Neural cell (in vitro differentiated cells): ENCODE results near the gene C16orf89.

Source experiments
- MXI1 ChIP-seq: fragments of 450-650 bp; conservative IDR thresholded peaks from 2 replicates; pipeline ENCODE4 v1.6.1; 2014; ENCODE audit warnings: antibody characterized with exemption, mild to moderate bottlenecking; ENCODE audit not compliant: poor library complexity, severe bottlenecking
- RAD21 ChIP-seq: fragments of 450-650 bp; conservative IDR thresholded peaks from 2 replicates; pipeline ENCODE4 v1.6.1; 2014; ENCODE audit warnings: antibody characterized with exemption, mild to moderate bottlenecking, moderate library complexity
- TF ChIP-seq, protein P1 (sequence below): fragments of 450-650 bp; IDR thresholded peaks from 2 replicates; pipeline ENCODE4 v1.5.1; 2014; ENCODE audit warnings: antibody characterized with exemption, mild to moderate bottlenecking, moderate library complexity; ENCODE audit not compliant: poor library complexity, severe bottlenecking

GRCh38 chr16:5064915-5065314 lies 841 bp downstream of the C16orf89 start:
- TF ChIP-seq, protein P1, sequence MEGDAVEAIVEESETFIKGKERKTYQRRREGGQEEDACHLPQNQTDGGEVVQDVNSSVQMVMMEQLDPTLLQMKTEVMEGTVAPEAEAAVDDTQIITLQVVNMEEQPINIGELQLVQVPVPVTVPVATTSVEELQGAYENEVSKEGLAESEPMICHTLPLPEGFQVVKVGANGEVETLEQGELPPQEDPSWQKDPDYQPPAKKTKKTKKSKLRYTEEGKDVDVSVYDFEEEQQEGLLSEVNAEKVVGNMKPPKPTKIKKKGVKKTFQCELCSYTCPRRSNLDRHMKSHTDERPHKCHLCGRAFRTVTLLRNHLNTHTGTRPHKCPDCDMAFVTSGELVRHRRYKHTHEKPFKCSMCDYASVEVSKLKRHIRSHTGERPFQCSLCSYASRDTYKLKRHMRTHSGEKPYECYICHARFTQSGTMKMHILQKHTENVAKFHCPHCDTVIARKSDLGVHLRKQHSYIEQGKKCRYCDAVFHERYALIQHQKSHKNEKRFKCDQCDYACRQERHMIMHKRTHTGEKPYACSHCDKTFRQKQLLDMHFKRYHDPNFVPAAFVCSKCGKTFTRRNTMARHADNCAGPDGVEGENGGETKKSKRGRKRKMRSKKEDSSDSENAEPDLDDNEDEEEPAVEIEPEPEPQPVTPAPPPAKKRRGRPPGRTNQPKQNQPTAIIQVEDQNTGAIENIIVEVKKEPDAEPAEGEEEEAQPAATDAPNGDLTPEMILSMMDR, result no peak
- TF ChIP-seq MXI1, result no peak
- no peak for TF ChIP-seq RAD21
